ENCODE measurements around the gene ELOB.

- TF ChIP-seq CTCF (IDR thresholded peaks at IDR 0.05; ENCODE audit: poor library complexity) (no peak), EZH2 (IDR thresholded peaks at IDR 0.05; ENCODE audit: borderline replicate concordance) (no peak)
Measured at GRCh38 chr16:2804728-2805127, 27.6 kb upstream of the ELOB start.

Measured in hepatocyte (in vitro differentiated cells).